IMR-90 (cell line): Measurements from ENCODE around the gene ASB16.

Experiments
- FOS ChIP-seq: fragments of 150-350 bp; IDR thresholded peaks from 2 replicates; pipeline ENCODE4 v1.6.1; 2016; ENCODE audit warnings: low read depth, low read length
- MAFK ChIP-seq: IDR thresholded peaks from 2 replicates; pipeline ENCODE4 v1.6.1; 2012; ENCODE audit warnings: low read depth, low read length, improper control_type of control experiment
- POLR2A ChIP-seq: IDR thresholded peaks from 2 replicates; pipeline ENCODE4 v1.6.1; 2012; ENCODE audit warnings: mild to moderate bottlenecking, low read depth, low read length
- TF ChIP-seq, protein P1 (sequence below): conservative IDR thresholded peaks from 2 replicates; pipeline ENCODE4 v1.5.1; 2012; ENCODE audit warnings: mild to moderate bottlenecking, low read depth, low read length, improper control_type of control experiment

DNA sequence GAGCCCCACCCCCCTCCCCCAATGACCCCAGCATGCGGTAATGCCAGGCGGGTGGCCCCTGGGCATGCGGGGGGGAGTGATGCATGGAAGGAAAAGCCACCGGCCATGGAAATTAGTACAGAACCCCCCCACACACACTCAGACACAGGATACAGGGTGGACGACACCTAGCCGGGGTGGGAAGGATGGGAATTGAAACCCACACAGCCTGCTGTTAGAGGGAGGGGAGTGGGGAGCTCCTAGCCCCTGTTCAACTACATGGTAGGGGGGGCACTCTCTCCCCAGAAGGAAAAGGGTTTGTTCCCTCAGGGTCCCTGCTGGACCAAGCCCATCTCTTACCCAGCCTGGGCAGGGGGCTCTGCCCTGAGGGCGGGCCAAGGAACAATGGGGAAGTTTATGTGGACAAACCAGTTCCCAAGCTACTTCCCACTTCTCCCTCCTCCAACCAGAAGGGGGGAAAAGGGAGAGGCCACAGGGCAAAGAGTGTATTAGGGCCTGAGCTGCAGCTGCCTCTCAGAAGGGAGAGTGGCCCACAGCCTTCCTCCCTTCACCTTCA, 21.5 kb downstream of the ASB16 start:
- TF ChIP-seq, protein P1, sequence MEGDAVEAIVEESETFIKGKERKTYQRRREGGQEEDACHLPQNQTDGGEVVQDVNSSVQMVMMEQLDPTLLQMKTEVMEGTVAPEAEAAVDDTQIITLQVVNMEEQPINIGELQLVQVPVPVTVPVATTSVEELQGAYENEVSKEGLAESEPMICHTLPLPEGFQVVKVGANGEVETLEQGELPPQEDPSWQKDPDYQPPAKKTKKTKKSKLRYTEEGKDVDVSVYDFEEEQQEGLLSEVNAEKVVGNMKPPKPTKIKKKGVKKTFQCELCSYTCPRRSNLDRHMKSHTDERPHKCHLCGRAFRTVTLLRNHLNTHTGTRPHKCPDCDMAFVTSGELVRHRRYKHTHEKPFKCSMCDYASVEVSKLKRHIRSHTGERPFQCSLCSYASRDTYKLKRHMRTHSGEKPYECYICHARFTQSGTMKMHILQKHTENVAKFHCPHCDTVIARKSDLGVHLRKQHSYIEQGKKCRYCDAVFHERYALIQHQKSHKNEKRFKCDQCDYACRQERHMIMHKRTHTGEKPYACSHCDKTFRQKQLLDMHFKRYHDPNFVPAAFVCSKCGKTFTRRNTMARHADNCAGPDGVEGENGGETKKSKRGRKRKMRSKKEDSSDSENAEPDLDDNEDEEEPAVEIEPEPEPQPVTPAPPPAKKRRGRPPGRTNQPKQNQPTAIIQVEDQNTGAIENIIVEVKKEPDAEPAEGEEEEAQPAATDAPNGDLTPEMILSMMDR: no peak
- no peak for TF ChIP-seq FOS
- TF ChIP-seq POLR2A: no peak
- TF ChIP-seq MAFK: no peak
